Measurements from ENCODE around the gene TLNRD1.

- no peak for TF ChIP-seq CTCF (IDR thresholded peaks at IDR 0.05)
- TF ChIP-seq POLR2A (IDR thresholded peaks at IDR 0.05) = no peak
- no peak for TF ChIP-seq POLR2AphosphoS5 (IDR thresholded peaks at IDR 0.05)
- TF ChIP-seq EP300 (IDR thresholded peaks at IDR 0.05) = no peak
Measured at GRCh38 chr15:81037952-81038743, 37.4 kb downstream of the TLNRD1 start.

Data from gastroesophageal sphincter (tissue), 3 donors.